ENCODE data around the gene UPK1A.

UPK1A gene

DNA sequence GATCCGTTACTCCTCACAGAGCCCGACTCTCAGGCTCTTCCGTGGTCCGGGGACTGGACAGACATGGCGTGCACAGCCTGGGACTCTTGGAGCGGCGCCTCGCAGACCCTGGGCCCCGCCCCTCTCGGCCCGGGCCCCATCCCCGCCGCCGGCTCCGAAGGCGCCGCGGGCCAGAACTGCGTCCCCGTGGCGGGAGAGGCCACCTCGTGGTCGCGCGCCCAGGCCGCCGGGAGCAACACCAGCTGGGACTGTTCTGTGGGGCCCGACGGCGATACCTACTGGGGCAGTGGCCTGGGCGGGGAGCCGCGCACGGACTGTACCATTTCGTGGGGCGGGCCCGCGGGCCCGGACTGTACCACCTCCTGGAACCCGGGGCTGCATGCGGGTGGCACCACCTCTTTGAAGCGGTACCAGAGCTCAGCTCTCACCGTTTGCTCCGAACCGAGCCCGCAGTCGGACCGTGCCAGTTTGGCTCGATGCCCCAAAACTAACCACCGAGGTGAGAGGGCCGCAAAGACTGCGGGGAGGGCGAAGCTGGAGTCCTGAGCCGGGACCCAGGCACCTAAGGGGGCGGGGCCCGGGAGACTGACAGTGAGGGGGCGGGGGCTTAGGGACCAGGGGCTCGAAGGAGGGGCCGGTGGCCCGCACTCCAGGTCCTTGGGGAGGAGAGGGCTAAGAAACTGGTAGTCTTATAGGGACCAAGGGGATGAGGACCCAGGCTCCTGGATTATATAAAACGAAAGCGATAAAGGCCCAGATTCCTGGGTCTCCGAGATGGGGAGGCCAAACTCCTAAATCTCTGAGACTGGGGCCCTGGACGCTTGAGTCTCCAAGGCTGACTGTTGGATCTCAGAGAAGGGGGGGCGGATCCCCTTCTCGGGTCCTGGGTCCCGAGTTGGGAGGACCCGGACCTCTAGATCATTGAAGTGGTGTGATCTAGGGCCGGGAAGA lies 22.8 kb upstream of the UPK1A start:
- TF ChIP-seq, protein P1, sequence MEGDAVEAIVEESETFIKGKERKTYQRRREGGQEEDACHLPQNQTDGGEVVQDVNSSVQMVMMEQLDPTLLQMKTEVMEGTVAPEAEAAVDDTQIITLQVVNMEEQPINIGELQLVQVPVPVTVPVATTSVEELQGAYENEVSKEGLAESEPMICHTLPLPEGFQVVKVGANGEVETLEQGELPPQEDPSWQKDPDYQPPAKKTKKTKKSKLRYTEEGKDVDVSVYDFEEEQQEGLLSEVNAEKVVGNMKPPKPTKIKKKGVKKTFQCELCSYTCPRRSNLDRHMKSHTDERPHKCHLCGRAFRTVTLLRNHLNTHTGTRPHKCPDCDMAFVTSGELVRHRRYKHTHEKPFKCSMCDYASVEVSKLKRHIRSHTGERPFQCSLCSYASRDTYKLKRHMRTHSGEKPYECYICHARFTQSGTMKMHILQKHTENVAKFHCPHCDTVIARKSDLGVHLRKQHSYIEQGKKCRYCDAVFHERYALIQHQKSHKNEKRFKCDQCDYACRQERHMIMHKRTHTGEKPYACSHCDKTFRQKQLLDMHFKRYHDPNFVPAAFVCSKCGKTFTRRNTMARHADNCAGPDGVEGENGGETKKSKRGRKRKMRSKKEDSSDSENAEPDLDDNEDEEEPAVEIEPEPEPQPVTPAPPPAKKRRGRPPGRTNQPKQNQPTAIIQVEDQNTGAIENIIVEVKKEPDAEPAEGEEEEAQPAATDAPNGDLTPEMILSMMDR (IDR thresholded peaks at IDR 0.05; ENCODE audit: insufficient read depth, missing control alignments) = no peak
- FAIRE-seq = no peak
- DNase-seq (ENCODE audit: insufficient read length, low spot score) = peak; percentile 93

DNA sequence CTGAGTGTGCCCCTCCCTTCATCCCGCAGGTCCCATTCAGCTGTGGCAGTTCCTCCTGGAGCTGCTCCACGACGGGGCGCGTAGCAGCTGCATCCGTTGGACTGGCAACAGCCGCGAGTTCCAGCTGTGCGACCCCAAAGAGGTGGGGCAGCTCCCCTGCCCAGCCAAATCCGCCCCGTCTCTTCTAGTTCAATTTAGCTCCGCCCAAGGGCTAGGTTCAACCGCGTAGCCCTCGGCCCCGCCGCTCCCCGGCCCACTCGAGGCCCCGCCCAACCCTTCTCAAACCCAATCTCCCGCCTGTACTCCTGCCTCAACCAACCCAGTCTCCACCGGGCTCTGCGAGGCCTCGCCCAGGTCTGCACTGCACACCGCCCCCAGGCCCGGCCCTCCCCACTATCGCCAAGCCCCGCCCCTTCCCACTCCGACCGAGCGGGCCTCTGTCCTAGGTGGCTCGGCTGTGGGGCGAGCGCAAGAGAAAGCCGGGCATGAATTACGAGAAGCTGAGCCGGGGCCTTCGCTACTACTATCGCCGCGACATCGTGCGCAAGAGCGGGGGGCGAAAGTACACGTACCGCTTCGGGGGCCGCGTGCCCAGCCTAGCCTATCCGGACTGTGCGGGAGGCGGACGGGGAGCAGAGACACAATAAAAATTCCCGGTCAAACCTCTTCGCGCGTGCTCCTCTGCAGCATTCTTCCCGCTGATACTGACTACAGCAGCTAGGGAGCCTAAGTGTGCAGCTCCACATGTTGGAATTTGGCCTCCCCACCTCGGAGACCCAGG lies 21.9 kb upstream of the UPK1A start:
- TF ChIP-seq, protein P1 (IDR thresholded peaks at IDR 0.05; ENCODE audit: insufficient read depth, missing control alignments) = no peak
- DNase-seq (ENCODE audit: insufficient read length, low spot score) (peak; percentile 92), FAIRE-seq (no peak)

DNA sequence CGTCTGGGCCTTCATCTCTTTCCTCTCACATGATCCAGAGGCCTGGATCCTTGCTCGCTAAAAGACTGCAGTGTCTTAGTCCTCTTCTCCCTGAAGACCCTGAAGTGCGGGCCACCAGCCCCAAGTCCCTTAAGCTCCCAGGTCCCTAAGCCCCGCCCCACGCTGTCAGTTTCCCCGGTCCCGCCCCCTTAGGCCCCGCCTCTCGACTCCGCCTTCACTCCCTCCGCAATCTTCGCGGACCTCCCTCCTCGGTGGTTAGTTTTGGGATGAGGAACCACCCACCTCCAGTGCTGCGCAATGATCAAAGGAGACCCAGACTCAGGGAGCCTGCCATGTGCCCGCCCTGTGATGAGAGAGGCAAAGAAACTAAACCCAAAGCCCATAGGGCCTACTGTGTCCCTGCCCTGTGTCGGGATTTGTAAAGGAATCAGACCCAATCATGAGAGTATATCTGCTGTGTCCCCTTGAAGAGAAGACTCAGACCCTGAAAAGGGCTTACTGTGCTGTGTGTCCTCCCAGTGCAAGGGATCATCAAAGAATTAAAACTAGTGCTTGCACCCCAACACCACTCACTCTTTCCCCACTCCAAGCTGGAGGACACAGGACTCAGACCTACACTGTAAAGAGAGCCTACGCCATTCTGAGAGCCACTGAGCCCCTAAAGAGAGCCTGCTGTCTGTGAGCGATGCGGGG lies 21.2 kb upstream of the UPK1A start:
- DNase-seq (ENCODE audit: insufficient read length, low spot score) = peak; percentile 59
- TF ChIP-seq, protein P1 (IDR thresholded peaks at IDR 0.05; ENCODE audit: insufficient read depth, missing control alignments) = no peak
- no peak for FAIRE-seq

DNA sequence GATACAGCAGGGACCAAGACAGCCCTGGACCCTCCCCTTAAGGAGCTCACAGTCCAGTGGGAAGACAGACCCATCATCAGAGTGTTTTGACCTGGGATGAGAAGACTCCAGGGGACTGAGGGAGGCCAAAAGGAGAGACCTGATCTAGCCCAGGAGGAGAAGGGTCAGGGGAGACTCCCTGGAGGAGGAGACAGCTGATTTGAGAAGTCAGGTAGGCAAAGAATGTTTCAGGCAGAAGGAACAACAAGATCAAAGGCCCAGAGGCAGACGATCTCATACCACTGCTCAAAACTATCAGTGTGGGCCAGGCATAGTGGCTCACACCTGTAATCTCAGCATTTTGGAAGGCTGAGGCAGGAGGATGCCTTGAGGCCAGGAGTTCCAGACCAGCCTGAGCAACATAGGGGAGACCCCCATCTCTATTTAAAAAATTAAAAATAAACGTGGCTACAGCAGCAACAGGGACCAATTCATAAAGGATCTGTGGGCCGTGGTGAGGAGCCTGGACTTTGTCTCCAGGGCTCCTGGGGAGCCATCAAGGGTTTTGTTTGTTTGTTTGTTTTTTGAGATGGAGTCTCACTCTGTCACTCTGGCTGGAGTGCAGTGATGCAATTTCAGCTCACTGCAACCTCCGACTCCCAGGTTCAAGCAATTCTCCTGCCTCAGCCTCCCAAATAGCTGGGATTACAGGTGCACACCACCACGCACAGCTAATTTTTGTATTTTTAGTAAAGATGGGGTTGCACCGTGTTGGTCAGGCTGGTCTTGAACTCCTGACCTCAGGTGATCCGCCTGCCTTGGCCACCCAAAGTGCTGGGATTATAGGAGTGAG lies 20.4 kb upstream of the UPK1A start:
- FAIRE-seq (no peak), DNase-seq (ENCODE audit: insufficient read length, low spot score) (no peak)
- TF ChIP-seq, protein P1 (IDR thresholded peaks at IDR 0.05; ENCODE audit: insufficient read depth, missing control alignments) = no peak

DNA sequence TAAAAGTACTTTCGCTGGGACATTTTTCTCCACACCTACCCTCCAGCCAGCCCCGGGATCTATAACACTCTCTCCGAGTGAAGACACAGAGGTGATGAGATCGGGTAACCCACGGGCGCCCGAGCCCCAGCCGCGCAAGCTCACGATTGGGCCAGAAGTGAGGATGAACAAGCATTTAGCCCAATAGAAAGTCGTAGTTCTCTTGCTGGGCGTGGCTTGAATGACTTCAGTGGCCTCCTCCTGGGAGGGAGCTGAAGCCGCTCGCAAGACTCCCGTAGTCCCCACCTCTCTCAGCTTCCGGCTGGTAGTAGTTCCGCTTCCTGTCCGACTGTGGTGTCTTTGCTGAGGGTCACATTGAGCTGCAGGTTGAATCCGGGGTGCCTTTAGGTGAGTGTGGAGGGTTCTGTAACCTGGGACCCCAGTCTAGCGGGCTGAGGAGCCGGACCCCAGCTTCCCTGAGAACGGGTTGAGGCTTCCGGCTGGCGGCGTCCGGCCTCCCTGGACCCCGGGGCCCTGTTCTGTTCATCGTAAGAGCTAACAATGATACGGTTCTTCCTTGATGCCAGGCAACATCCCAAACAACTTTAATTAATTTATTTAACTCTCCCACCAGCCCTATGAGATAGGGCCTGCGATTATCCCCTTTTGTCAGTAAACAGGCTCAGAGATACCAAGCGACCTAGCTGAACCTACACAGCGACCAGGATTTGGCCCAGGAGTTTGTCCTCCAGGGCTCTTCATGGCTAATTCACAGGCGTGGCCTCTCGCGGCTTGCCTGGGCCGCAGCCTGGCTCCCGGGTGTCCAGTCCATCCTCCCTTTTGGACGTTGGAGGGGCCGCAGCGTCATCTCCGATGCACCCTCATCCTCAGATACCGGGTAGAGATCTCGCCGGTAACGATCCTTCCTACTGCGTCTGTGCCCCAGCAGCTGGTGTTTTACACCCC lies 18.0 kb upstream of the UPK1A start, which contains the start of gene COX6B1:
Gene COX6B1, plus strand, starts transcription at position 307 of the 945 bp plus-strand sequence. CDS start 2,921 bp downstream, outside the sequence.
- TF ChIP-seq, protein P1 (IDR thresholded peaks at IDR 0.05; ENCODE audit: insufficient read depth, missing control alignments) = no peak
- DNase-seq (ENCODE audit: insufficient read length, low spot score) (peak; percentile 98), FAIRE-seq (peak; percentile 11)

All from D721Med (cell line).